ENCODE measurements around the gene UBE2J1. TPM values are rescaled to one million over a fixed set of nuclear protein-coding genes. Genes with fewer than 3 reads are reported as not detected.

The UBE2J1 gene
- total and polyA plus RNA-seq, 4 donors, result 14.7 to 26.4 (median 18.0) TPM

GRCh38 chr6:89291256-89291819 is 61.2 kb downstream of the UBE2J1 start:
- H3K9me3 ChIP-seq (ENCODE audit: control insufficient read depth in 4 of 4, low read length in 3 of 4), result no peaks in the 10 kb centered on the region
- H3K4me3 ChIP-seq (ENCODE audit: low read depth in 1 of 3, low read length in 3 of 3), result no peak overlapping the region
- H3K27me3 ChIP-seq (ENCODE audit: control insufficient read depth in 4 of 4, insufficient read depth in 4 of 4, low read length in 3 of 4), result no peaks in the 10 kb centered on the region
- no peak overlapping the region for H3K27ac ChIP-seq (ENCODE audit: low read depth in 1 of 2, low read length in 2 of 2)
- no peaks in the 10 kb centered on the region for H3K36me3 ChIP-seq (ENCODE audit: control insufficient read depth in 4 of 4, insufficient read depth in 3 of 4, low read depth in 1 of 4, low read length in 3 of 4)
- DNase-seq (ENCODE audit: low spot score), result no peak
- H3K9ac ChIP-seq (ENCODE audit: low read depth in 1 of 2, low read length in 2 of 2), result no peak overlapping the region
- no peaks in the 10 kb centered on the region for H3K4me1 ChIP-seq (ENCODE audit: control insufficient read depth in 4 of 4, insufficient read depth in 4 of 4, low read length in 3 of 4)
- TF ChIP-seq SP1 (IDR thresholded peaks at IDR 0.05) (no peak), YY1 (IDR thresholded peaks at IDR 0.05) (no peak), GABPA (IDR thresholded peaks at IDR 0.05 in 1 of 2, conservative IDR thresholded peaks at IDR 0.05 in 1 of 2) (no peak), ATF3 (IDR thresholded peaks at IDR 0.05) (no peak), HNF4G (IDR thresholded peaks at IDR 0.05) (no peak), CTCF (IDR thresholded peaks at IDR 0.05; ENCODE audit: low read depth, low read length, missing input control) (no peak), EGR1 (IDR thresholded peaks at IDR 0.05; ENCODE audit: low read depth in 2 of 2) (no peak), TAF1 (conservative IDR thresholded peaks at IDR 0.05) (no peak), RAD21 (IDR thresholded peaks at IDR 0.05) (no peak), FOXA2 (IDR thresholded peaks at IDR 0.05) (no peak), MAX (IDR thresholded peaks at IDR 0.05) (no peak), FOXA1 (IDR thresholded peaks at IDR 0.05) (no peak), HNF4A (conservative IDR thresholded peaks at IDR 0.05) (no peak), ZBTB33 (IDR thresholded peaks at IDR 0.05) (no peak), NR2F2 (IDR thresholded peaks at IDR 0.05) (no peak), REST (IDR thresholded peaks at IDR 0.05) (no peak), RXRA (IDR thresholded peaks at IDR 0.05) (no peak), JUND (IDR thresholded peaks at IDR 0.05) (no peak)
- 85% methylated on average over 11 of the region's 11 CpGs for WGBS

All from liver (tissue), 9 donors.